HG02610 (cell line): ENCODE results near the gene AFAP1.

Experiments
- ATAC-seq: cut with Tn5 transposase; IDR thresholded peaks from one replicate; pipeline ENCODE4 v1.9.1; 2021; ENCODE audit warnings: mild to moderate bottlenecking, moderate library complexity; ENCODE audit not compliant: unreplicated experiment

AFAP1 gene

DNA sequence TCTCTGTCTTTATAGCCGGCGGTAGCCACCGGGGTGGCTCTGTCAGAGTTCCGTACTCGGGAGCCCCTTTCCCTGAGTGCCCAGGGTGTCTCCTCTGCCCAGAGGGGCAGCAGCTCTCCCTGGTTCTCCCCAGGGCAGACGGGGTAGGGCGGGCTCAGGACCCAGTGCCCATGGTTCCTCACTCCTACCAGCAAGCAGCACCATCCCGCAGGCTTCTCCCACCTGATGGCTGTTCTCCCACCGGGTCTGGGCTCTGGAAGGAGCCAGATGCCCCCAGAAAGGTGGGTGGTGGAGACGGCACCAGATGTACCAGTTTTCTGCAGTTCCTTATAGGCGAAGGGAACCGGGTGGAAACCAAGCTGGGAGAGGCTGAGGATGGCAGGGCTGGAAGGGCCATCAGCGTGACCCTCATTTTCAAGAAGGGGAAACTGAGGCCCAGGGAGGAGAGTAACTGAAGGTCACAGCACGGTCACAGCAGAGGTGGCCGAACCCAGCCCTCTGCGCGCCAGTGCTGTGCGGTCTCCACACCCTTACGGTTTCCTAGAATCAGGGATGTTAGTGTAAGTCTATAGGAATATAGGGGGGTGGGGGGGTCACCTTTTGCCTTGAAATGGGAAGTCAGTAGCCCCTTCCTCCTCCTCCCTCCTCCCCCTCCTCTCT lies 198.7 kb downstream of the AFAP1 start:
- no peak for ATAC-seq

DNA sequence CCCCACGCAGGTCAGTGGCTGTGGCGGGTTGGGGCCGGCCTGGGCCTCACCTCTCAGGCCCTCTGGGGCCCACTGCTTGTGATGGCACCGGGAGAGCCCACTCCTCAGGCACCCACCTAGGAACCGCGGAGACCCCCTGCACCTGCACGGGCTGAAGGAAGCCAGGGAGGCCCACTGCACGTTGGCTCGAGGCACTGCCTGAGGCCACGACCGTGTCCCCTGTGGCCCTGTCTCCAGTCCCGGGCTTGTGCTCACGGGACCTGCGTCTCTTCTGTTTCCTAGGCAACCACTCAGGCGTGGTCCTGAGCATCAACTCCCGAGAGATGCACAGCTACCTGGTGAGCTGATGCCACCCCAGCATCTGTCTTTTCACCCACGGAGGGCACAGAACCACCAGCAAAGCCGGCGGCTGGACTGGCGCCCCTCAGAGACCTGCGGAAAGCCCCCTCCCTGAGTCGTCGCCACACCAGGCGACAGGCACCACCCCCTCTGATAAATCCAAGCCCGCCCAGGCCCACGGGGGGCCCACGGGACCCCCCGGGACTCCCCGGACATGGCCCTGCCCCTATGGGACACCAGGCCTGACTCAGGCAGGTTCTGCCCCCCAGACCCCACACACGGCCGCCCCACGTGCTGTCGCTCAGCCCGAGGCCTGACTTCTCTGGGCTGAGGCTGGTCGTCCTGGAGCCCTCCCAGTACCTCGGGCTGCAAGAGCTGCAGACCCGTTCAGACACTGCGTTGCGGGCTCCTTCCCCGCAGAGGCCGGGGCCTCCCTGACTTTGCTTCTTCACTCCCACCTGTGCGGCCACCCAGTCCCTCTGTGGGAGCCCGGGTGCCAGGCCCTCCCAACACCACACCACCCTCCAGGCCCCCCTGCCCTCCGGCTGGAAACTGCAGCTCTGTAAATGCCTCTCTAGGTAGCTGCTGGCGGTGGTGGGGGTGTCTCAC lies 199.5 kb downstream of the AFAP1 start:
- no peak for ATAC-seq

DNA sequence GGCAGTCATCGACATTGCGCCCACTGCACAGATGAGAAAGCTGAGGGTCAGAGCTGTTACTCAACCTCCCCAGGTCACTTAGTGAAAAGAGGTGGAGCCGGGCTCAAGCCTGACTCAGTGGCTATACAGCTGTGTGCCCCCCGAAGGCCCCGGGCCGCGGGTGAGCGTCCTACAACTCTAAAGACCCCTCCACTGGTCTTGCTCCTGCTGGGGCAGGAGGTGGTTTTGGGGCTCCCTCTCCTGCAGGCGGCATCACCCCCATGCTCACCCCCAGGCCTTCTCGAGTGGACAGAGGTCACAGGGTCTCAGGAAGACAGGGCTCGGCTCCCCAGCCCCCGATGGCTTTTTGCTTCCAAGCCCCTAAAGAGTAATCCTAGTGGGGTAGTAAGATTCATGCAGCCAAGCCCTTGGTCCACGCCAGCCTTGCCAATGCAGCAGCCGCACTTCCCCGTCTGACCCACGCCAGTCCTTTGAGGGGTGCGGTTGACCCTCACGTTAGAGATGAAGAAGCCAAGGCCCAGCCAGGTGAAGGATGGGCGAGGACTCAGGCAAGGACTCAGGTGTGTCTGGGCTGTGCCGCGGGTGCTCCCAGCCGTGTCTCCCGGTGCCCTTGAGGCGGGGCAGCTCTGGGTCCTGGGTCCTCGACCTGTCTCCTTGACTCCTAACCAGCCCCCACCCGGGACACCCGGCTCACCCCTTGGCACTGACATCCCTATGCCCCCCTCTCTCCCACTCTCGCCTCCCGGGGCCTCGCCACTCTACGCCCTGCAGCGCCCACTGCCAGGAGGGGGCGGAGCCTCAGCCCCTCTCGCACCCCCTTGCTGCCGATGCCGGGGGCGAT lies 200.4 kb downstream of the AFAP1 start:
- no peak for ATAC-seq

DNA sequence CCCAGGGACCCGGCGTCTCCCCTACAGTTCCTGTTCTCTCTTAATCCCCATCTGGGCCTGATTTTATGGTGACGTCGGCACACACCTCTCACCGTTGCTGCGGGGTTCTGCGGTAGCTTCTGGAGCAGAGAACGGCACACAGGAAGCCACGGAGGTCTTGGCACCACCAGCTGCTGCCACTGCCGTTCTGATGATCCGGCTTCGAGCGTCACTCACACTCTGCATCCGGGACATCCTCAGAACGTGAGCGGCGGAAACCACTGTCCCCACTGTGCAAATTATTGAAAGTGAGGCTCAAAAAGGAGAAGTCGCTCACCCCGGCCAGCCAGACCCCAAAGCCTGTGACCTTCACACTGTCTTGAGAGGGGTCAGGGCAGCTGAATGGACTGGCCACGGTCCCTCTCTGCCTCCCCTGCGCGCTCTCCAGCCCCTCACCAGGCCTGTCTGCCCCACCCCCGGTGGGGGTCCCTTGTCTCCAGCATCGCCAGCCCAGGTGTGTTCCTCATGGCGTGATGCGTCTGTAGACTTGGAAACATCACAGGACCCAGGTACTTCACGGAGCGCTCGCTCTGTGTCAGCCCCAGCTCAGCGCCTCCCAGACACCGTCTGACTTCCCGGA lies 201.1 kb downstream of the AFAP1 start:
- no peak for ATAC-seq

GRCh38 chr4:7737752-7738457 lies 201.8 kb downstream of the AFAP1 start:
- no peak for ATAC-seq

GRCh38 chr4:7737268-7737645 lies 202.4 kb downstream of the AFAP1 start:
- ATAC-seq: no peak

DNA sequence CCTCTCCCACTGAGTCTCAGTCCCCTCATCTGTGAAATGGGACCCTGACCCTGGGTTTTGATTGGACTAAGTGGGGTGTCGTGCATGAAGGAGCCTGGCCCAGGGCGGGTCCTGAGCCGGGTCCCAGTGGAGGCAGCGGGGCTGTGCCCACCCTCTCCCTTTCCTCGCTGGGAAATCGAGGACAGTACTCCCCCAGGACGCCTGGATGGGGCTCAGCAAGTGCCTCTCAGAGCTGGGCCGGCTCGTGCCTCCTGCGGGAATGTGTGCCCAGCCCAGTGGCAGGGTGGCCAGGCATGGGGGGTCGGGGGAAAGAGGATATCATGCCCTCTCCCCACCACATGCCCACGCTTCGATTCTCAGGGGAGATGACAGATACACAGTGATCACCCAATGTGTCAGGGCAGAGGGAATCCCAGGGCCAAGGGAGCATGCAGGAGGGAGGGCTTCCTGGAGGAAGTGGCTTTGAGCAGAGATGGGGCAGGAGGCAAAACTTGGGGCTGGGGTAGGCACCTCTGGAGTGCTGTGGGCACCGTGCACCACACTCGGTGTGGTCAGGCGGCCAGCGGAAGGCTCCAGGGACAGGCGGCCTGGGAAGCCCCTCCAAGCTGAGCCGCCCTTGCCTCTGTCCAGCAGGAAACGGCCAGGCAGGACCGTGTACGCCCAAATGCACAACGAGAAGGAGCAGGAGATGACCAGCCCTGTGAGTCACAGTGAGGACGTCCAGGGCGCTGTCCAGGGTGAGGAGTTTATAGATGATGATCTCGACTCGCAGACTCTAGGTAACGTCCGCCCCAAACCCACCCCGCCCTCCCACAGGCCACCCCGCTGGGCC lies 203.0 kb downstream of the AFAP1 start:
- no peak for ATAC-seq

GRCh38 chr4:7735961-7736360 lies 203.7 kb downstream of the AFAP1 start:
- ATAC-seq: no peak

DNA sequence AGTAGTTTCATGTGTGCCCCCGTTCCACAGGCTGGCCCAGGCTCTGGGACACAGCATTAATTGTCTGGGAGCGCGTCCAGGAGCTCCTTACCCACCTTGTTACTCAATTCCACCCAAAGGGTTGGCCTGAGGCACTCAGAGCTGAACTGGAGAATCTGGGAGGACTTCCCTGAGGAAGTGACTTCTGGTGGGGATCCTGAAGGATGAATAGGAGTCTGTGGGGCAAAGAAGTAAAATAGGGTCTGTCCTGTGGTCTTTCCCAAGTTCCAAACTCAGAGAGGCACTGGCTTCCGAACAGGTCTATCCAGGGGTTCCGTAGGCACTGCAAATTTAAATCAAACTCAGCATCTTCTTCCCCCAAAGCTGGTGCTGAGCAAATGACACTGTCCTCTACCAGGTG lies 204.3 kb downstream of the AFAP1 start:
- no peak for ATAC-seq

DNA sequence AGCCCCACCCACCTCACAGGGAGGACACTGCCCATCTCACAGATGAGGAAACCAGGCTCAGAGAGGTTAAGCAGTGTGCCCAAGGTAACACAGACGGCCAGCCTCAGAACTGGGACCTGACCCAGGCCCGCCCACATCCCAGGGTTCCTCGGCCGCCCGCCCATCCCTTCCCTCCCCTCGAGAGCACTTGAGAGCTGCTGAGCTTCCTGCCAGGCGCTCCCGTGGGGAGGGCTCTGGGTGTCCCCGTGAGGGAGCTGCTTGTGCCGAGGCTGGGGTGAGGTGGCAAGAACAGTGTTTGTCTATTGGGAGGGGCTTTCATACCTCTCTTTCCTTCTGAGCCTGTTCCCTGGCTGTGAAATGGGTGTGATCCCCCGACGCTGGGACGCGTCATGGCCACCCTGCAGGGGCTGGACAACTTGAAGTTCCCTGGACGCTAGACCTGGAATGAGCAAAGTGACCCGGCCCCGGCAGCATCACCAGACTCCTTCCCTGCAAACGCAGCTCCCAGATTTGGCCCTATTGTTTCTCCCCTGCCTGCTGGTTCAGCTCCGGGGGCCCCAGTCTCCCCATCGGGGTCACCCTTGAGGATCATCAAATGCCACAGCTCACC lies 204.9 kb downstream of the AFAP1 start:
- no peak for ATAC-seq

DNA sequence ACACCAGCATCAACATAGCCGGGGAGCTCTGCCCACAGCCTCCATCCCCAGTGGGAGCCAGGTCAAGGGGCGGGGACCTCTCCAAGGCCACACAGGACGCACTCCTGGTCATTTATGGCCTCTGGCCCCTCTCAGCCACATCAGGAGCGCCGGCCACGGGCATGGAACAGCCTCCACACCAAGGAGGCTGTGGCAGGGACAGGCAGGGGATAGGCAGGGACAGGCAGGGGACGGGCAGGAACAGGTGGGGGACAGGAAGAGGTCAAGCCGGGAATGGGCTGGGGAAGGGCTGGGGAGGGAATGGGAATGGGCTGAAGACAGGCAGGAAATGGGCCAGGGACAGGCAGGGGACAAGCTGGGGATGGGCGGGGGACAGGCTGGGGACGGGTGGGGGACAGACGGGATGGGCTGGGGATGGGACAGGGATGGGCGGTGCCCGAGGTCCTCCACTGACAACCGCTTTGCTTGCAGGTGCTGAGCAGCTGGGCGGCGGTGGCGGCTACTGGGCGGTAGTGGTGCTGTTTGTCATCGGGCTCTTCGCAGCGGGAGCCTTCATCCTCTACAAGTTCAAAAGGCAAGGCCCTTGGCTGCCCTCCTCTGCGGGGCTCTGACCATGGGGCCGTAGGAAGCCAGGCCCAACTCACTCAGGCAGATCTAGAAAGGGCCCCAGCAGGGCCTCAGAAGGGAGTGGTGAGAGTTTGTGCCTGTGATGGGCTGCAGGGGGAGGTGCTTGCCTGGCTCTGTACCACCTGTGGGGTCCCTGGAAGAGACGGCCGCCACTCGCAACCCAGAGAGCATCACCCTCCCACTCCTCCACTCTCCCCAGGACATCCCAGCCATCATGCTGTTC lies 205.6 kb downstream of the AFAP1 start:
- no peak for ATAC-seq

- ATAC-seq: no peak
These were observed 206.5 kb downstream of the AFAP1 start for GRCh38 chr4:7733201-7733600.

- ATAC-seq: no peak
These were observed 207.4 kb downstream of the AFAP1 start for GRCh38 chr4:7732263-7732662.

DNA sequence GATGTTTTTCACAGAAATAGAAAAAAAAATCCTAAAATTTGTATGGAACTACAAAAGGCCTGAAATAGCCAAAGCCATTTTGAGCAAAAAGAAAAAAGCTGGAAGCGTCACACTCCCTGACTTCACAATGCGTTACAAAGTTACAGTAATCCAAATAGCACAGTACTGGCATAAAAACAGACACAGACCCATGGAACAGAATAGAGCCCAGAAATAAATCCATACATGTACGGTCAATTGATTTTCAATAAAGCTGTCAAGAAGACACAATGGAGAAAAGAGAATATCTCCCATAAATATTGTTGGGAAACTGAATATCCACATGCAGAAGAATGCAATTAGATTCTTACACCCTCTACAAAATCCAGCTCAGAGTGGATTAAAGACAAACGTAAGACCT lies 208.2 kb downstream of the AFAP1 start:
- ATAC-seq: no peak

DNA sequence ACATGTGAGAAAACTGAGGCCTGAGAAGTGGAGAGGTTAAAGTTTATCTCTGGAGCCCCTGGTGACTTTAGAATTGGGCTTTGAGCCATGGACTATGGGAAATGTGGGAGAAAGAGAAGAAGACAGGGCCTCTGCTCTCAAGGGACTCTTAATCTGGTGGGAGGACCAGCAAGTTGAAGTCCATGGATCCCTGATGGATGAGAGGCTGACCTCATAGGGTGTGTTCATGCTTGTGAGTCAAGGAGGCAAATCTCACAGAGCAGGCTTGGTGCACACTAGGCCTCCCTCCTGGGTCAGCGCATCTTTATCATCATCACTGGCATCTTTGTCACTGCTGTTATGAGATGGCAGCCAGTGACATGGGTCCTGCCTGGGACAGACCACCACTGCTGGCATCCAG lies 211.9 kb downstream of the AFAP1 start:
- no peak for ATAC-seq

DNA sequence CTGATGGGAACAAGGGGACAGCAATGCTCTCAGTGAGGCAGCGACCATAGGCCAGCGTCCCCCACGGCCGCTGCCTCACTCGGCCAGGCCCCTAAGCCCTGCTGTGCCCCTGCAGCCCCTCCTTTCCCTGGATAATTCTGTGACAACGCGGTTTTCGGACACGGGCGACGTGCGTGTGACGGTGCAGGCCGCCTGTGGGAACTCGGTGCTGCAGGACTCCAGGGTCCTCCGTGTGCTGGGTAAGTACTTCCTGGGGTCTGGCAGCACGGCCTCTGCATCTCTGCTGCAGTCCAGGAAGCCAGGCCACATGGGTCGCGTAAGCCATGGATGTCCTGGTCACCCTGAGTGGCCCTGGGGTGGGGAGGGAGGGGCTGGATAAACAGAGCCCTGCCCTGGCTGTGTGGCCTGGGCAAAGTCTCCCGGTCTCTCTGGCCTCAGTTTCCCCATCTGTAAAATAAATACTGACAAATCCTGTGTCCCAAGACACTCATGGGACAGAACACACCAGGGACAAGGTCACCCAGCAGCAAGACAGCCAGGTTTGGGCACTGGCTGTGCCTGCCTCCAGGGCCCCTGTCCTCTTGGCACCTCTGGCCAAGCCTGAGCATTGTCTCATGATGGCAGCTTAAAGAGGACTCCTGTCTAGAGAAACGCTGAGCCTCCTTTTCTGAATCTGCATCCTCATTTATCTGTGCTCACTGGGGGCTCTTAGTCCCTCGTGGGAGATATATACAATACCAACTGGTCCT lies 212.8 kb downstream of the AFAP1 start:
- ATAC-seq: no peak

DNA sequence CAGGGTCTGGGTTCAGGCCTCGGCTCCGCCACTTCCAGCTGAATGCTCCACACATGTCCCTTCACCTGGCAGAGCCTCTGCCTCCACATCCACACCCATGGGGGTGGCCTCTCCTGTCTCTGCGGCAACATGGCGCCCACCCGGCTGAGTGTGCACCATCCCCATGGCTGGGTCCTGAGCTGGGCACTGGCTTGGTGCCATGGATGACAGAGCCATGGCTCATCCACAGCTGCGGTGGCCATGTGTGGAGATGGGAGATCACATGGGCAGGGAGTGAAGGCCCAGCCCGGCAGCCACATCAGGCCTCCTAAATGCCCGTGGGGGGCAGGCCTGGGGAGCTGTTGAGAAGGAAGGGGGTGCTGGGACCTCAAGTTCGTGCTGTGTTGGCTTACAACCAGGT lies 213.7 kb downstream of the AFAP1 start:
- no peak for ATAC-seq
